GM12872 (cell line): Measurements from ENCODE around the gene CDK2.

Experiments
- TF ChIP-seq, protein P1 (sequence below): IDR thresholded peaks from 3 replicates; pipeline ENCODE4 v1.5.1; 2011; ENCODE audit warnings: low read depth, mild to moderate bottlenecking, low read length, moderate library complexity; ENCODE audit not compliant: insufficient read depth

CDK2 gene

GRCh38 chr12:55929306-55929791, 37.3 kb upstream of the CDK2 start:
- TF ChIP-seq, protein P1, sequence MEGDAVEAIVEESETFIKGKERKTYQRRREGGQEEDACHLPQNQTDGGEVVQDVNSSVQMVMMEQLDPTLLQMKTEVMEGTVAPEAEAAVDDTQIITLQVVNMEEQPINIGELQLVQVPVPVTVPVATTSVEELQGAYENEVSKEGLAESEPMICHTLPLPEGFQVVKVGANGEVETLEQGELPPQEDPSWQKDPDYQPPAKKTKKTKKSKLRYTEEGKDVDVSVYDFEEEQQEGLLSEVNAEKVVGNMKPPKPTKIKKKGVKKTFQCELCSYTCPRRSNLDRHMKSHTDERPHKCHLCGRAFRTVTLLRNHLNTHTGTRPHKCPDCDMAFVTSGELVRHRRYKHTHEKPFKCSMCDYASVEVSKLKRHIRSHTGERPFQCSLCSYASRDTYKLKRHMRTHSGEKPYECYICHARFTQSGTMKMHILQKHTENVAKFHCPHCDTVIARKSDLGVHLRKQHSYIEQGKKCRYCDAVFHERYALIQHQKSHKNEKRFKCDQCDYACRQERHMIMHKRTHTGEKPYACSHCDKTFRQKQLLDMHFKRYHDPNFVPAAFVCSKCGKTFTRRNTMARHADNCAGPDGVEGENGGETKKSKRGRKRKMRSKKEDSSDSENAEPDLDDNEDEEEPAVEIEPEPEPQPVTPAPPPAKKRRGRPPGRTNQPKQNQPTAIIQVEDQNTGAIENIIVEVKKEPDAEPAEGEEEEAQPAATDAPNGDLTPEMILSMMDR: no peak

- TF ChIP-seq, protein P1: peak; percentile 70
Observed at GRCh38 chr12:55930771-55931316, 35.8 kb upstream of the CDK2 start, which contains the start of gene DGKA. Gene DGKA (plus strand): TSS chr12:55931162. CDS start chr12:55936504, 5,342 bp downstream.

DNA sequence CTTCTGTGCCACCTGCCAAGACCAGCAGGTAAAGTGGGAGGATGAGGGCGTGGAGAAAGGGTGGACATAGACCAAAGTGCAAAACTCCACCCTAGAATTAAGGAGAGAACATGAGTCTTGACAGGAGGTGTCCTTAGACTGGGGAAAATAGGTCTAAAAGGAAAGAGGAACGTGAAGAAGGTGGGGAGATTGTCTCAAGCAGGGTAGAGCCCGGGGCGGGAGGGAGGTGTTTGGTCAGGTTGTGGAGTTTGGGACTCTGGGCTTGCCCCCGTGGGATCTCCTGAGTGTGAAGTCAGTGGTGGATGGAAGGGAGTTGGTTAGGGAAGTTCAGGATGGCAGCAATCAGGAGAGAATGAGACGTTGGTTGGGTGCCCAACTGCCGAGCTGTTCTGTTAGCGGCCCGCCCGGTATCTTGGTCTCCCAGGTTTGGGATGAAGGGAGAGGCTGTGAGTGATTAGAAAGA, 35.3 kb upstream of the CDK2 start:
- TF ChIP-seq, protein P1: no peak

DNA sequence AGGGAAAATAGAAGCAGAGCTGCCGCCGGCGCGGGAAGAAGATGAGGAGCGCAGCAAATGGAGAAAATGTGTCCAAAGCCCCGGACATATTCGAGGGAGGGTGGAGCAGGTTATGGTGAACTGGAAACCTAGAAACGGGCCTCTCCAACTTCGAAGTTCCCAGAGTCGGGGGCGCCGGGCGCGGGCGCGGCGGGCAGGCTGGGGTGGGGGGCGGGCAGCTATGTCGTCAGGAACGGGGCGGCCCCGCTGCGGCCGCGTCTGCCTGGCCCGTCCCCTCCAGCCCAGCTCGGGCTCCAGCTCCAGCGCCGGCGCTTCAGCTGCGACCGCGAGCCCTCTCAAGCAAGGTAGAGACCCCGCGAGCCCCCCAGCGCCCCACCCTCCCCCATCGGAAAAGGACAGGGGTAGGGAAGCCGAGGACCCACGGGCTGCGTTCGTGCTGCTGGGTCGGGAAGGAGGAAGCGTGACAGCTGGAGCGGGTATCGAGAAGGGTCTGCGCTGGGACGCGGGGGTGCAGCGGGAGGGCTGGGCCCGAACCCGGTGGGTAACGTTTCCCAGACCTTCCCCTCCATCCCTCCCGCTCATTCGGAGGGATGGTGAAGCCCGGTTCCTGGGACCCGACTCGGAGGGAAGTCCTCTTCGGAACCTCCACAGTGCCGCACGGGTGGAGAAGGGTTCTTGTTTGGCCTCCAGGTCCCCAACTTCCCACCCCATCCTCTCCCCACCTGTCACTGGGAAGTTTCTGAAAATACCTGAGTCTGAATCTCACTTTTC, 34.7 kb upstream of the CDK2 start:
- TF ChIP-seq, protein P1: no peak

DNA sequence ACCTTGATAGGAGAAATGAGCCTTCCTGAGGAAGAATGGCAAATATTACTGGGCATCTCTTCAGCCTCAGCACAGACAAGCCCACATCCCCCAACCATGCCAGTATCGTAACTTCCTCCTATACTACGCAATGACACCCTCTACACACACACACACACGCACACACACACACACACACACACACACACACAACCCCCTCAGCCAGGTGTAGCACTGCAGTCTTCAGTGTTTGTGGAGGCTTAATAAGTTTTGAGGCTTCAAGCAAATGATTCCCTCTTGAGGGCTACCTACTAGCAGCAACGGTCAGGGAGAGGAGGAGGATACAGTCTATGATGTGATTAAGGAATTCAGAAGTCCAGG, 34.1 kb upstream of the CDK2 start:
- TF ChIP-seq, protein P1: no peak

DNA sequence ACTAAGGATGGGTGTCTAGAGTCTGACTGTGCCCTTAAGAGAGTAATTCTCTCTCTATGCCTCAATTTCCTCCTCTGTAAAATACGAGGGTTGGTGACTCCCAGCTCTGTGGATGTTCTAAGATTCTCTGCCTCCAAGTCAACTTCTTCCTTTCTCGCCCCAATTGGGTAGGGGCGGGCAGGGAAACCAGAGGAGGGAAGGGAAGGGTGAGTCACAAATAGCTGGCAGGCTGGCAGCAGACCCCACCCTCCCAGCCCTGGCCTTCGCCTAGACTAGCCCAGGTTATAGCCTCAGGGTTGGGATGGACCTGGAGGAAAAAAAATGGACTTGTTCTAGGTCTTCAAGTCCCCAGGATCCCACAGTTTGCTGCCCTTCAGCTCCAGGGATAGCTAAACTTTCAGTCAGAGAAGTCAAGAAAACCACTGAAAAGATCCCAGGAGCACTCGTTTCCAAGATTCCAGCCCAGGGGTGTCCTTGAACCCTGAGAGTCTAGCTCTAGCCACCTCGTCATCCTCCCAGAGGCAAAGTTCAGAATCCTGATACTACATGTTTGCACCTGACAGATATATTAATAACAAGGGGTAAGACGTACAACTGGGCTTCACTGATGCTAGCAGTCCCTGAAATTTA, 33.3 kb upstream of the CDK2 start:
- TF ChIP-seq, protein P1: no peak
